ENCODE data around the gene ENO1. TPM values are rescaled to one million over a fixed set of nuclear protein-coding genes. Genes with fewer than 3 reads are reported as not detected.
"Not testable (repeated sequence)": the region's sequence is repeated elsewhere in the genome, so short reads cannot be mapped to it uniquely, and the experiment has no call there.

The ENO1 gene
- total RNA-seq, 1 experiment from 2014 or later = 2,334 TPM

- ATAC-seq = no peak
- Histone ChIP-seq H3K4me2 (ENCODE audit: low read length) (no peak overlapping the region), H3K27ac (ENCODE audit: low read depth, low read length) (no peak overlapping the region), H3K36me3 (ENCODE audit: control insufficient read depth in 1 of 2, insufficient read depth in 2 of 2, low read length in 2 of 2) (no peaks in the 10 kb centered on the region), H3K27me3 (ENCODE audit: insufficient read depth, low read length) (no peaks in the 10 kb centered on the region), H3K4me1 (ENCODE audit: control insufficient read depth in 1 of 2, insufficient read depth in 2 of 2, low read length in 2 of 2) (peaks cover 28 to 38% of the 10 kb centered on the region in 2 experiments), H3K4me3 (replicated peaks in 1 of 2; ENCODE audit: low read depth in 1 of 2, low read length in 2 of 2) (no peak overlapping the region), H3K9me2 (ENCODE audit: insufficient read depth) (no peaks in the 10 kb centered on the region), H3K9me3 (ENCODE audit: control insufficient read depth in 1 of 2, insufficient read depth in 1 of 2, low read depth in 1 of 2, low read length in 2 of 2) (no peaks in the 10 kb centered on the region), H4K20me1 (ENCODE audit: insufficient read depth) (no peaks in the 10 kb centered on the region), H2AFZ (ENCODE audit: low read depth, low read length, poor library complexity, severe bottlenecking) (peak overlapping the region; percentile 67), H3K9ac (ENCODE audit: low read length) (no peak overlapping the region), H3K79me2 (ENCODE audit: insufficient read depth, low read length) (peaks cover 13% of the 10 kb centered on the region)
- no TSS peak for BruUV-seq (replicated peaks)
- DNase-seq (ENCODE audit: low read depth, low spot score) = no peak
- RAD21 ChIA-PET (ENCODE audit: low non-redundant PET in 1 of 2, low total read pairs in 2 of 2, uncharacterized antibody in 2 of 2, unreplicated experiment in 2 of 2) = interaction anchor here in 1 of 2 experiments (0.7 kb wide), 2 partner anchors 38 to 78 kb away, joined by 3 read pairs; no protein-coding TSS in a partner anchor
- intact Hi-C loops (cut with micrococcal nuclease) = no loop called here
- POLR2A ChIA-PET = interaction anchor here (1.2 kb wide), 1 partner anchor 10 kb away, joined by 3 read pairs; no protein-coding TSS in a partner anchor
- no peak for TF ChIP-seq JUND (IDR thresholded peaks at IDR 0.05)
- no peak for TF ChIP-seq CEBPB (IDR thresholded peaks at IDR 0.05; ENCODE audit: low read depth)
- no peak for TF ChIP-seq ZFX (IDR thresholded peaks at IDR 0.05)
- no peak for TF ChIP-seq SP1 (IDR thresholded peaks at IDR 0.05; ENCODE audit: low read depth)
- TF ChIP-seq ATF3 (IDR thresholded peaks at IDR 0.05) = no peak
- no peak for TF ChIP-seq SRF (IDR thresholded peaks at IDR 0.05; ENCODE audit: low read depth)
- CTCF ChIA-PET = interaction anchor here (1.2 to 3.6 kb wide), 2 partner anchors 11 to 28 kb away, joined by 3 to 22 read pairs; no protein-coding TSS in a partner anchor
Measured at GRCh38 chr1:8821084-8821483, 57.4 kb downstream of the ENO1 start.

- Histone ChIP-seq H3K4me1 (ENCODE audit: control insufficient read depth in 1 of 2, insufficient read depth in 2 of 2, low read length in 2 of 2) (peaks cover 31 to 51% of the 10 kb centered on the region in 2 experiments), H3K4me3 (replicated peaks in 1 of 2; ENCODE audit: low read depth in 1 of 2, low read length in 2 of 2) (peak overlapping the region in 1 of 2 experiments; percentile 84; a peak in 1 of 4 replicates), H2AFZ (ENCODE audit: low read depth, low read length, poor library complexity, severe bottlenecking) (peak overlapping the region; percentile 42), H3K79me2 (ENCODE audit: insufficient read depth, low read length) (peaks cover 34% of the 10 kb centered on the region), H3K4me2 (ENCODE audit: low read length) (peak overlapping the region; percentile 83)
- H3K9me2 ChIP-seq (ENCODE audit: insufficient read depth); H3K36me3 ChIP-seq (ENCODE audit: control insufficient read depth in 1 of 2, insufficient read depth in 2 of 2, low read length in 2 of 2); POLR2A ChIA-PET; ATAC-seq; H3K27me3 ChIP-seq (ENCODE audit: insufficient read depth, low read length); BruUV-seq (replicated peaks); H3K9me3 ChIP-seq (ENCODE audit: control insufficient read depth in 1 of 2, insufficient read depth in 1 of 2, low read depth in 1 of 2, low read length in 2 of 2); H3K9ac ChIP-seq (ENCODE audit: low read length); DNase-seq (ENCODE audit: low read depth, low spot score); CTCF ChIA-PET; H4K20me1 ChIP-seq (ENCODE audit: insufficient read depth); intact Hi-C loops (cut with micrococcal nuclease); H3K27ac ChIP-seq (ENCODE audit: low read depth, low read length); RAD21 ChIA-PET (ENCODE audit: low non-redundant PET in 1 of 2, low total read pairs in 2 of 2, uncharacterized antibody in 2 of 2, unreplicated experiment in 2 of 2): not testable (repeated sequence)
Measured at GRCh38 chr1:8818789-8819188, 59.7 kb downstream of the ENO1 start.

Data from HCT116 (cell line).